C4-2B (cell line): ENCODE results near the gene HDAC3.

Source experiments
- CTCF ChIP-seq: fragments of 450-650 bp; conservative IDR thresholded peaks from 2 replicates; pipeline ENCODE4 v1.5.1; 2017; ENCODE audit warnings: mild to moderate bottlenecking
- ZFX ChIP-seq: fragments of 450-650 bp; IDR thresholded peaks from 2 replicates; pipeline ENCODE4 v1.6.1; 2017

- TF ChIP-seq CTCF (no peak), ZFX (no peak)
Measured at GRCh38 chr5:141637123-141637766, 596 bp upstream of the HDAC3 start.
